A549 (cell line): ENCODE measurements around the gene VSIG10. TPM values are rescaled to one million over a fixed set of nuclear protein-coding genes. Genes with fewer than 3 reads are reported as not detected.

Experiments used
- ATAC-seq, 2 experiments: fragments of 200-7000 bp in 1 of 2; fragments of >200 bp in 1 of 2; cut with Nextera tagmentation in 1 of 2; cut with Tn5 transposase in 1 of 2; 3 replicates each; pipeline versions ENCODE4 v1.8.0 to v1.9.1; 2018 to 2020; ENCODE audit warnings: mild to moderate bottlenecking in 1 of 2, moderate library complexity in 1 of 2
- CTCF ChIA-PET: fragments of 300-600 bp; sonication (Branson Sonifier 250); formaldehyde crosslinking; extraction: SDS; loops from one replicate; lab custom pipeline; 2021; ENCODE audit warnings: antibody characterized with exemption, inconsistent platforms; lab: Yijun Ruan, JAX
- POLR2A ChIA-PET: fragments of 350-600 bp; formaldehyde crosslinking; extraction: SDS; loops from one replicate; lab custom pipeline; 2021; ENCODE audit warnings: antibody characterized with exemption, inconsistent platforms; lab: Yijun Ruan, JAX
- DNase-seq, 2 experiments: peaks; one replicate each; pipeline versions ENCODE4 v3.0.0 to v3.0.0-alpha.2; 2011 to 2016; ENCODE audit warnings: low read depth in 1 of 2, low spot score in 1 of 2
- FAIRE-seq: peaks from 2 replicates; lab custom pipeline; 2011; peaks lifted over from hg19 to GRCh38; lab: Jason Lieb, UNC
- H3K27ac ChIP-seq, 2 experiments: fragments of >200 bp; sonication (Bioruptor Twin); formaldehyde crosslinking; 3 replicates each; pipeline ENCODE4 v1.5.1; 2016 to 2017
- H3K4me1 ChIP-seq: fragments of >200 bp; sonication (Bioruptor Twin); formaldehyde crosslinking; 3 replicates; pipeline ENCODE4 v1.6.1; 2016
- H3K4me2 ChIP-seq: fragments of >200 bp; sonication (Bioruptor Twin); formaldehyde crosslinking; 3 replicates; pipeline ENCODE4 v1.6.1; 2016
- H3K4me3 ChIP-seq: fragments of >200 bp; sonication (Bioruptor Twin); formaldehyde crosslinking; 3 replicates; pipeline ENCODE4 v1.5.1; 2016
- H3K9me3 ChIP-seq: fragments of >200 bp; sonication (Bioruptor Twin); formaldehyde crosslinking; 3 replicates; pipeline ENCODE4 v1.6.1; 2016
- CBX2 ChIP-seq: fragments of 200-600 bp; sonication (generic); IDR thresholded peaks from 2 replicates; pipeline ENCODE4 v1.6.1; 2016; ENCODE audit warnings: low read depth, mild to moderate bottlenecking, borderline replicate concordance
- GATA3 ChIP-seq: IDR thresholded peaks from 2 replicates; pipeline ENCODE4 v1.6.1; 2012; ENCODE audit warnings: borderline replicate concordance
- HEYL ChIP-seq: fragments of 250-450 bp; sonication (Bioruptor Pico); IDR thresholded peaks from 2 replicates; pipeline ENCODE4 v1.8.0; 2021; ENCODE audit warnings: mild to moderate bottlenecking, moderate library complexity
- HOXA7 ChIP-seq: fragments of 250-450 bp; sonication (Bioruptor Pico); IDR thresholded peaks from 2 replicates; pipeline ENCODE4 v1.5.0; 2020; ENCODE audit warnings: mild to moderate bottlenecking, moderate library complexity
- HOXB13 ChIP-seq: fragments of 250-450 bp; sonication (Bioruptor Pico); IDR thresholded peaks from 2 replicates; pipeline ENCODE4 v1.5.0; 2020; ENCODE audit warnings: low read depth, mild to moderate bottlenecking, moderate library complexity
- JUN ChIP-seq, 2 experiments: fragments of >200 bp; sonication (Bioruptor Twin); formaldehyde crosslinking; IDR thresholded peaks; 2 replicates in 1 of 2; 3 replicates in 1 of 2; pipeline ENCODE4 v1.6.1; 2016 to 2017
- JUNB ChIP-seq: fragments of >200 bp; sonication (Bioruptor Twin); formaldehyde crosslinking; IDR thresholded peaks from 2 replicates; pipeline ENCODE4 v1.6.1; 2016
- MAZ ChIP-seq: fragments of 150-350 bp; IDR thresholded peaks from 2 replicates; pipeline ENCODE4 v1.6.1; 2014; ENCODE audit warnings: antibody characterized with exemption, low read depth, low read length, borderline replicate concordance
- MYC ChIP-seq: IDR thresholded peaks from 2 replicates; pipeline ENCODE4 v1.6.1; 2012; ENCODE audit warnings: mild to moderate bottlenecking, inconsistent platforms, low read length, improper control_type of control experiment, borderline replicate concordance
- NFE2L2 ChIP-seq: fragments of 150-350 bp; conservative IDR thresholded peaks from 2 replicates; pipeline ENCODE4 v1.6.1; 2014; ENCODE audit warnings: low read length
- NR3C1 ChIP-seq: fragments of >200 bp; sonication (Bioruptor Twin); formaldehyde crosslinking; IDR thresholded peaks from 3 replicates; pipeline ENCODE4 v1.6.1; 2017
- PHF8 ChIP-seq: fragments of 200-600 bp; sonication (generic); IDR thresholded peaks from 2 replicates; pipeline ENCODE4 v1.6.1; 2016; ENCODE audit warnings: low read depth, mild to moderate bottlenecking, antibody characterized with exemption, moderate library complexity, borderline replicate concordance
- POLR2A ChIP-seq: IDR thresholded peaks from 2 replicates; pipeline ENCODE4 v1.6.1; 2012; ENCODE audit warnings: mild to moderate bottlenecking, low read length
- RCOR1 ChIP-seq: fragments of 150-350 bp; IDR thresholded peaks from 2 replicates; pipeline ENCODE4 v1.6.1; 2014; ENCODE audit warnings: antibody characterized with exemption, low read length, low read depth
- RNF2 ChIP-seq: fragments of 200-600 bp; sonication (generic); IDR thresholded peaks from 2 replicates; pipeline ENCODE4 v1.6.1; 2016; ENCODE audit warnings: low read depth, mild to moderate bottlenecking, antibody characterized with exemption, moderate library complexity, borderline replicate concordance
- SREBF2 ChIP-seq: fragments of 450-650 bp; IDR thresholded peaks from 2 replicates; pipeline ENCODE4 v1.6.1; 2014; ENCODE audit warnings: mild to moderate bottlenecking, moderate library complexity
- TFCP2L1 ChIP-seq: fragments of 250-450 bp; sonication (Bioruptor Pico); IDR thresholded peaks from 2 replicates; pipeline ENCODE4 v1.5.0; 2021; ENCODE audit warnings: mild to moderate bottlenecking
- ZC3H11A ChIP-seq: fragments of 450-650 bp; IDR thresholded peaks from 2 replicates; pipeline ENCODE4 v1.6.1; 2014; ENCODE audit warnings: antibody characterized with exemption, mild to moderate bottlenecking
- WGBS: methylation state at CpG from one replicate; pipeline ENCODE4 v1.1.6; 2017; ENCODE audit errors: missing lambda C conversion rate; 5-methylcytosine and 5-hydroxymethylcytosine counted together
- polyA plus RNA-seq, 4 experiments: library from polyadenylated mRNA; depleted of rRNA in 3 of 4; stranded (reverse); fragments of >200 nt; fragmentation: RNase III in 1 of 4; extraction: RNeasy Plus Mini Kit Qiagen cat#74134 plus additional on column Dnase treatment in 1 of 4; gene quantifications; 2 replicates in 3 of 4; 3 replicates in 1 of 4; pipeline ENCODE4 v1.2.3, GENCODE V29; 2011 to 2017
- TF ChIP-seq, protein P1 (sequence below): fragments of >200 bp; sonication (Bioruptor Twin); formaldehyde crosslinking; IDR thresholded peaks from 3 replicates; pipeline ENCODE4 v1.6.1; 2016
- TF ChIP-seq, protein P2 (sequence below): IDR thresholded peaks from 2 replicates; pipeline ENCODE4 v1.6.1; 2012
- TF ChIP-seq, protein P3 (sequence below): fragments of 200-600 bp; sonication (generic); IDR thresholded peaks from 2 replicates; pipeline ENCODE4 v1.6.1; 2016; ENCODE audit warnings: antibody characterized with exemption, mild to moderate bottlenecking, moderate library complexity
- TF ChIP-seq, protein P4 (sequence below): fragments of >200 bp; sonication (Bioruptor Twin); formaldehyde crosslinking; IDR thresholded peaks from 2 replicates; pipeline ENCODE4 v1.6.1; 2016
- TF ChIP-seq, protein P5 (sequence below): fragments of 250-450 bp; sonication (Bioruptor Pico); IDR thresholded peaks from 2 replicates; pipeline ENCODE4 v1.5.0; 2021; ENCODE audit warnings: mild to moderate bottlenecking, moderate library complexity, borderline replicate concordance
- TF ChIP-seq, protein P6 (sequence below): fragments of 150-350 bp; IDR thresholded peaks from 2 replicates; pipeline ENCODE4 v1.6.1; 2014; ENCODE audit warnings: low read depth, mild to moderate bottlenecking, low read length

The VSIG10 gene
- polyA plus RNA-seq, 2 of the 4 experiments (the other 2 are of a cell fraction): 18.3 to 20.2 TPM

DNA sequence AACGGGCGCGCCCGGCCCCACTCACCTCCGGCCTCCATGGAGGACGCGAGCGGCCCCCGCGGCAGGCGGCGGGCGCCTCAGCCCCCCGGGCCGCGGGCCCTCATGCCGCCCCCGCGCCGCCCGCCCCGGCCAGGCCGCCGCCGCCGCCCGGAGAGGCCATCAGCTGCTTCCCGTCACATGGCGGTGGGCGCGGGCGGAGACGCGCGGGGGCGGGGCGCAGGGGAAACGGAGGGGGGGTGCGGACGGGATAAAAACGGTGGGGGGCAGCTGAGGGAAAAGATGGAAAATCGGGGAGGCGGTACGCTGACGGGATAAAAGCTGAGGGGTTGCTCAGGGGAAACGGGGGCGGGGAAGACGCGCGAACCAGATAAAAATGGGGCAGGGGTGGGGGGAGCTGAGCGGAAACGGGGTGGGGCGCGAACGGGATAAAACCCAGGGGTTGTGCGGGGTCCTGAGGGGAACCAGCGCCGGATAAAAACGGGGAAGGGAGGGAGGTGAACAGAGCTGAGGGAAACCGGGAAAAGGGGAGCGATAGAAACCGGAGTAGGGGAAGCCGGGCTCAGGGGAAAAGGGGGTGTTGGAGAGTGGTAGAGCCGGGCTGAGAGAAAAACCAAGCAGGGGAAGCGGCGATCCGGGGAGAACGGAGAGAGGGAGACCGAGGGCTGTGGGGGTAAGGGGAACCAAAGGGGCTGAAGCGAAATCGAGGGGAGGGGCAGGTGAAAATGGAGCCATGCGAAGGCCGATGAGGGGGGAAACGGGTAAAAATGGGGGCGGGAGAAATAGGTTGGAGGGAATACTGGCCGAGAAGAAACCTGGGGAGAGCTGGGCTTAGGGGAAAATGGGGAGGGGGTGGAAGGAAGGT, 42.6 kb downstream of the VSIG10 start, which contains the start of gene WSB2:
TSS of gene WSB2 (minus strand) at position 169 of the 862 bp plus-strand sequence. CDS start at position 38, 131 bp downstream.
- ChIA-PET POLR2A (interaction anchor here (0.6 to 2.9 kb wide), 7 partner anchors 9 to 75 kb away, joined by 3 to 13 read pairs (median 5); partner anchors contain the start of genes PEBP1, RFC5 and VSIG10), CTCF (interaction anchor here (0.5 to 3.9 kb wide), 7 partner anchors 9 to 443 kb away, joined by 3 to 19 read pairs (median 4); no protein-coding TSS in a partner anchor)
- DNase-seq (peak; percentile 49 to 56), FAIRE-seq (no peak), ATAC-seq (peak; percentile 41 to 48)
- TF ChIP-seq HOXB13 (CRISPR knock-in tag) (no peak), HEYL (CRISPR knock-in tag) (no peak), PHF8 (peak; percentile 30; the same call in 1 of the 2 replicates), CBX2 (no peak), RNF2 (no peak), SREBF2 (no peak), NFE2L2 (no peak), JUN (IDR thresholded peaks at IDR 0.05) (peak; percentile 23 to 70; a peak in 4 of 5 replicates), ZC3H11A (no peak), MYC (no peak), MAZ (no peak), TFCP2L1 (no peak), POLR2A (peak; percentile 49), GATA3 (peak; percentile 5; the same call in 1 of the 2 replicates), HOXA7 (CRISPR knock-in tag) (no peak)
- TF ChIP-seq, protein P1, sequence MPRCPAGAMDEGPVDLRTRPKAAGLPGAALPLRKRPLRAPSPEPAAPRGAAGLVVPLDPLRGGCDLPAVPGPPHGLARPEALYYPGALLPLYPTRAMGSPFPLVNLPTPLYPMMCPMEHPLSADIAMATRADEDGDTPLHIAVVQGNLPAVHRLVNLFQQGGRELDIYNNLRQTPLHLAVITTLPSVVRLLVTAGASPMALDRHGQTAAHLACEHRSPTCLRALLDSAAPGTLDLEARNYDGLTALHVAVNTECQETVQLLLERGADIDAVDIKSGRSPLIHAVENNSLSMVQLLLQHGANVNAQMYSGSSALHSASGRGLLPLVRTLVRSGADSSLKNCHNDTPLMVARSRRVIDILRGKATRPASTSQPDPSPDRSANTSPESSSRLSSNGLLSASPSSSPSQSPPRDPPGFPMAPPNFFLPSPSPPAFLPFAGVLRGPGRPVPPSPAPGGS: 0 out of 3 replicates have a peak, but pooled peaks have one; percentile 16
- TF ChIP-seq, protein P2, sequence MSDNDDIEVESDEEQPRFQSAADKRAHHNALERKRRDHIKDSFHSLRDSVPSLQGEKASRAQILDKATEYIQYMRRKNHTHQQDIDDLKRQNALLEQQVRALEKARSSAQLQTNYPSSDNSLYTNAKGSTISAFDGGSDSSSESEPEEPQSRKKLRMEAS: peak; percentile 43
- TF ChIP-seq, protein P3, sequence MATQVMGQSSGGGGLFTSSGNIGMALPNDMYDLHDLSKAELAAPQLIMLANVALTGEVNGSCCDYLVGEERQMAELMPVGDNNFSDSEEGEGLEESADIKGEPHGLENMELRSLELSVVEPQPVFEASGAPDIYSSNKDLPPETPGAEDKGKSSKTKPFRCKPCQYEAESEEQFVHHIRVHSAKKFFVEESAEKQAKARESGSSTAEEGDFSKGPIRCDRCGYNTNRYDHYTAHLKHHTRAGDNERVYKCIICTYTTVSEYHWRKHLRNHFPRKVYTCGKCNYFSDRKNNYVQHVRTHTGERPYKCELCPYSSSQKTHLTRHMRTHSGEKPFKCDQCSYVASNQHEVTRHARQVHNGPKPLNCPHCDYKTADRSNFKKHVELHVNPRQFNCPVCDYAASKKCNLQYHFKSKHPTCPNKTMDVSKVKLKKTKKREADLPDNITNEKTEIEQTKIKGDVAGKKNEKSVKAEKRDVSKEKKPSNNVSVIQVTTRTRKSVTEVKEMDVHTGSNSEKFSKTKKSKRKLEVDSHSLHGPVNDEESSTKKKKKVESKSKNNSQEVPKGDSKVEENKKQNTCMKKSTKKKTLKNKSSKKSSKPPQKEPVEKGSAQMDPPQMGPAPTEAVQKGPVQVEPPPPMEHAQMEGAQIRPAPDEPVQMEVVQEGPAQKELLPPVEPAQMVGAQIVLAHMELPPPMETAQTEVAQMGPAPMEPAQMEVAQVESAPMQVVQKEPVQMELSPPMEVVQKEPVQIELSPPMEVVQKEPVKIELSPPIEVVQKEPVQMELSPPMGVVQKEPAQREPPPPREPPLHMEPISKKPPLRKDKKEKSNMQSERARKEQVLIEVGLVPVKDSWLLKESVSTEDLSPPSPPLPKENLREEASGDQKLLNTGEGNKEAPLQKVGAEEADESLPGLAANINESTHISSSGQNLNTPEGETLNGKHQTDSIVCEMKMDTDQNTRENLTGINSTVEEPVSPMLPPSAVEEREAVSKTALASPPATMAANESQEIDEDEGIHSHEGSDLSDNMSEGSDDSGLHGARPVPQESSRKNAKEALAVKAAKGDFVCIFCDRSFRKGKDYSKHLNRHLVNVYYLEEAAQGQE: no peak
- H3K9me3 ChIP-seq: no peaks in the 10 kb centered on the region
- peaks cover 51% of the 10 kb centered on the region for H3K4me1 ChIP-seq
- peak within 1 kb of the TSS; percentile 87 for H3K4me3 ChIP-seq
- WGBS: under 1% methylated on average over 19 of the region's 76 CpGs
- peak within 1 kb of the TSS; percentile 82 for H3K4me2 ChIP-seq
- peak within 1 kb of the TSS; percentile 98 to 100 for H3K27ac ChIP-seq

DNA sequence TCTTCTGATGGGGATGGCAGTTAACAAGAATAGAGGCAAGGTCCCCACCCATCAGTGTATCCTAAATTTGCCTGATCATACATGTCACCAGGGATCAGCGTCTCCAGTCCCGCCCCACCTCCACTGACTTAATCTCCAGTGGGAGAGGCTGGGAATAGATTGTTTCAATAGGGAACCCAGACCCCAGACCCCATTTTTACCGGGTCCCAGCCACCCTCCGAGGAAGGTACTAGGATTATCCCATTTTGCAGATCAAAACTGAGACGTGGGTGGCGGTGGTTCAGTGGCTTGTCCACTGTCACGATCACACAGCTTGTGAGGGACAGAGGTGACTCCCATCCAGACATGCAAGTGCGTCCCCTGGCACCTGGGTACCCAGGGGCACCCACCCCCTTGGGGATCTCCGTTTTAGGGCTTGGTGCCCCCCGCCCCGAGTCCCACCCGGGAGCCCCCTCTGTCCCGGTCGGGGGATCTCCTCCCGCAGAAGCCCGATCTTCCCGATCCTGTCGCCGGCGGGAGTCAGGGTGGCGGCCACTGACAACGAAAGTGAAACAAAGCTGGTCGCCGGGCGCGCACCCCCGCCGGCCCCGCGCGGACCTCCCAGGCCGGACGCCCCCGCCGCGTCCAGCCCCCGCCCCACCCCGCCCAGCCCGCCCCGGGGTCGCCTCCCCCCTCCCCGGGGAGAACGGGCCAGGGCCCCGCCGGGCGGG, 43.4 kb downstream of the VSIG10 start:
- POLR2A ChIA-PET: interaction anchor here (0.6 to 2.9 kb wide), 6 partner anchors 8 to 64 kb away, joined by 3 to 13 read pairs (median 4); partner anchors contain the start of genes RFC5 and VSIG10
- H3K4me1 ChIP-seq: peaks cover 59% of the 10 kb centered on the region
- peak in 1 of 2 experiments; percentile 46 for DNase-seq
- peak overlapping the region; percentile 87 for H3K4me3 ChIP-seq
- CTCF ChIA-PET: interaction anchor here (1.0 to 3.0 kb wide), 4 partner anchors 9 to 25 kb away, joined by 3 to 10 read pairs (median 4); no protein-coding TSS in a partner anchor
- no peaks in the 10 kb centered on the region for H3K9me3 ChIP-seq
- FAIRE-seq: no peak
- peak overlapping the region; percentile 82 for H3K4me2 ChIP-seq
- ATAC-seq: peak; percentile 1 to 31; a peak in 4 of 6 replicates
- WGBS: 4% methylated on average over 8 of the region's 46 CpGs
- peak overlapping the region; percentile 98 to 100 for H3K27ac ChIP-seq
- TF ChIP-seq, protein P1: no peak
- no peak for TF ChIP-seq JUNB
- no peak for TF ChIP-seq JUN (IDR thresholded peaks at IDR 0.05)
- TF ChIP-seq NR3C1: no peak
- TF ChIP-seq, protein P4, sequence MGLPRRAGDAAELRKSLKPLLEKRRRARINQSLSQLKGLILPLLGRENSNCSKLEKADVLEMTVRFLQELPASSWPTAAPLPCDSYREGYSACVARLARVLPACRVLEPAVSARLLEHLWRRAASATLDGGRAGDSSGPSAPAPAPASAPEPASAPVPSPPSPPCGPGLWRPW: no peak
- TF ChIP-seq, protein P5, sequence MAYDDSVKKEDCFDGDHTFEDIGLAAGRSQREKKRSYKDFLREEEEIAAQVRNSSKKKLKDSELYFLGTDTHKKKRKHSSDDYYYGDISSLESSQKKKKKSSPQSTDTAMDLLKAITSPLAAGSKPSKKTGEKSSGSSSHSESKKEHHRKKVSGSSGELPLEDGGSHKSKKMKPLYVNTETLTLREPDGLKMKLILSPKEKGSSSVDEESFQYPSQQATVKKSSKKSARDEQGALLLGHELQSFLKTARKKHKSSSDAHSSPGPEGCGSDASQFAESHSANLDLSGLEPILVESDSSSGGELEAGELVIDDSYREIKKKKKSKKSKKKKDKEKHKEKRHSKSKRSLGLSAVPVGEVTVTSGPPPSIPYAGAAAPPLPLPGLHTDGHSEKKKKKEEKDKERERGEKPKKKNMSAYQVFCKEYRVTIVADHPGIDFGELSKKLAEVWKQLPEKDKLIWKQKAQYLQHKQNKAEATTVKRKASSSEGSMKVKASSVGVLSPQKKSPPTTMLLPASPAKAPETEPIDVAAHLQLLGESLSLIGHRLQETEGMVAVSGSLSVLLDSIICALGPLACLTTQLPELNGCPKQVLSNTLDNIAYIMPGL: no peak
- TF ChIP-seq RCOR1: no peak
- TF ChIP-seq, protein P6, sequence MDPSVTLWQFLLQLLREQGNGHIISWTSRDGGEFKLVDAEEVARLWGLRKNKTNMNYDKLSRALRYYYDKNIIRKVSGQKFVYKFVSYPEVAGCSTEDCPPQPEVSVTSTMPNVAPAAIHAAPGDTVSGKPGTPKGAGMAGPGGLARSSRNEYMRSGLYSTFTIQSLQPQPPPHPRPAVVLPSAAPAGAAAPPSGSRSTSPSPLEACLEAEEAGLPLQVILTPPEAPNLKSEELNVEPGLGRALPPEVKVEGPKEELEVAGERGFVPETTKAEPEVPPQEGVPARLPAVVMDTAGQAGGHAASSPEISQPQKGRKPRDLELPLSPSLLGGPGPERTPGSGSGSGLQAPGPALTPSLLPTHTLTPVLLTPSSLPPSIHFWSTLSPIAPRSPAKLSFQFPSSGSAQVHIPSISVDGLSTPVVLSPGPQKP: no peak
- TF ChIP-seq MYC: no peak
